Measurements from ENCODE around the gene KBTBD2.
"Not testable (repeated sequence)": the region's sequence is repeated elsewhere in the genome, so short reads cannot be mapped to it uniquely, and the experiment has no call there.

KBTBD2 gene

DNA sequence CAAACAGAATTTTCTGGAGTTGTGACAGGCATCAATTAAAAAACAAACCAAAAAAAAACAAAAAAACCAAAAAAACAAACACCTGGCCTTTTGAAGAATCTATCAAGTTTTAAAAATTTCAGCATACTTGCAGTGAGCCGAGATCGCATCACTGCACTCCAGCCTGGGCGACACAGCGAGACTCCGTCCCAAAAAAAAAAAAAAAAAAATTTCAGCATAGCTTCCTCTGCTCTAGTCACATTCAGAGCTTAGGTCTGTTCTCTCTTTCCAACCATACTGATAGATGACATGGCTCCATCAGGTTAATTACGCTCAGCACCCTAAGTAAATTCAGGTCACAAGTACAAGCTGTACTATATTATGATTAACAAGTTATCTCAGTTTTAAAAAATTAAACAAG lies 3.1 kb downstream of the KBTBD2 start:
- TF ChIP-seq, protein P1, sequence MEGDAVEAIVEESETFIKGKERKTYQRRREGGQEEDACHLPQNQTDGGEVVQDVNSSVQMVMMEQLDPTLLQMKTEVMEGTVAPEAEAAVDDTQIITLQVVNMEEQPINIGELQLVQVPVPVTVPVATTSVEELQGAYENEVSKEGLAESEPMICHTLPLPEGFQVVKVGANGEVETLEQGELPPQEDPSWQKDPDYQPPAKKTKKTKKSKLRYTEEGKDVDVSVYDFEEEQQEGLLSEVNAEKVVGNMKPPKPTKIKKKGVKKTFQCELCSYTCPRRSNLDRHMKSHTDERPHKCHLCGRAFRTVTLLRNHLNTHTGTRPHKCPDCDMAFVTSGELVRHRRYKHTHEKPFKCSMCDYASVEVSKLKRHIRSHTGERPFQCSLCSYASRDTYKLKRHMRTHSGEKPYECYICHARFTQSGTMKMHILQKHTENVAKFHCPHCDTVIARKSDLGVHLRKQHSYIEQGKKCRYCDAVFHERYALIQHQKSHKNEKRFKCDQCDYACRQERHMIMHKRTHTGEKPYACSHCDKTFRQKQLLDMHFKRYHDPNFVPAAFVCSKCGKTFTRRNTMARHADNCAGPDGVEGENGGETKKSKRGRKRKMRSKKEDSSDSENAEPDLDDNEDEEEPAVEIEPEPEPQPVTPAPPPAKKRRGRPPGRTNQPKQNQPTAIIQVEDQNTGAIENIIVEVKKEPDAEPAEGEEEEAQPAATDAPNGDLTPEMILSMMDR (conservative IDR thresholded peaks at IDR 0.05; ENCODE audit: low read depth): no peak
- DNase-seq (ENCODE audit: low spot score): no peak
- ChIA-PET POLR2A (ENCODE audit: low non-redundant PET) (interaction anchor here (0.6 kb wide), 1 partner anchor 174 kb away, joined by 3 read pairs; the partner anchor contains the start of gene NT5C3A), CTCF (interaction anchor here (0.6 kb wide), 1 partner anchor 92 kb away, joined by 4 read pairs; no protein-coding TSS in a partner anchor)
- H3K27ac ChIP-seq: no peak overlapping the region

DNA sequence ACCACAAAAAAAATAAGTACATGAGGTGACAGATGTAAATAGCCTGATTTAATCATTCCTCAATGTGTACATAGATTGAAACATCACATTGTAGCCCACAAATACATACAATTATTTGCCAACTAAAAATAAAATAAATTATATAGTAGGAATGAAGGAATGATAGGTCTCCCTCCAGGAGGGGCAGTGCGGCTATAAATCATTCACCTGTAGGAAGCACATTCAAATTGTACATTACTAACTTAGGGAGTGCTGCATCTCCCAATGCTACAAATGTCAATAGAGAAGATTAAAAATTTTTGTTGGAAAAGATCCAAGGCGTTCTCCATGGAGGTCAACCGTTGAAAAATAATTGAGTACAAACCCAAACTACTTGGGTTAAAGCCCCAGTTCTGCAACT lies 4.2 kb downstream of the KBTBD2 start:
- H3K27ac ChIP-seq: no peak overlapping the region
- ChIA-PET CTCF (no interaction called here), POLR2A (ENCODE audit: low non-redundant PET) (no interaction called here)
- DNase-seq (ENCODE audit: low spot score): no peak
- TF ChIP-seq, protein P1 (conservative IDR thresholded peaks at IDR 0.05; ENCODE audit: low read depth): no peak

DNA sequence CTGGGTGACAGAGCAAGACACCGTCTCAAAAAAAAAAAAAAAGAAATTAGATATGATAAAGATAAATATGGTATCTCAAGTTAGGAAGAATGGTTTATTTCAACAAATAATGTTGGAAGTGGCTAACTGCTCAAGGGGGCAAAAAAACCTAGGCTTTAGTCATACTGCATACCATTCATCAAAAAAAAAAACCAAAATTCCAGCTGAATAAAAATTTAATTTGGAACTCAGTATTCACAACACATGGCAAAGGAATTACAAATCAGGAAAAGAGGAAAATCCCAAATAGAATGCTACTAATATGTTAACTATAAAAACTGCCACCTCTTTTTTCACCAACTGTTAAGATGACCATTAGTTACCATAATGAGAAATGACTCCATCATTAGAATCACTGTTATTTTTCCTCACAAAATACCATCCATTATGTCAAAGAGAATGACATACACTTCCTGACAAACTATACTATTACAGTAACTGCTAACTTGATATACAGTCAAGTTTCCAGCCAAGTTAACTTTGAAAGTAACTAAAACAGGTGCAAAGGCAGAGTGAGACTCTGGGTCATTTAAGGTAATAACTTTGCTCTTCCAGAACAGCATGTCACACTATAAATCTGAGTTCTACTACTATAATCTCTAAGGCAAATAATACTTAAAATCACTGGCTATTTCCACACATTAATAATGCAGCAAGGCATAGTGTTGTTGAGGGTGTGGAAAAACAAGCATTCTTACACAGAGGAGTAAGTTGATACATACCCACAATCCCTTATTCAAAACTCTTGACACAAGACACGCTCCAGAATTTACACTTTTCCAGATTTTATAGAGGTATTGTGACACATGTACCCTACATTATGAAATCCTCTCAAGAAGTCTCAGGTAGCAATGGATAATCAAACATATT lies 10.2 kb downstream of the KBTBD2 start:
- ChIA-PET CTCF (no interaction called here), POLR2A (ENCODE audit: low non-redundant PET) (no interaction called here)
- DNase-seq (ENCODE audit: low spot score): no peak

DNA sequence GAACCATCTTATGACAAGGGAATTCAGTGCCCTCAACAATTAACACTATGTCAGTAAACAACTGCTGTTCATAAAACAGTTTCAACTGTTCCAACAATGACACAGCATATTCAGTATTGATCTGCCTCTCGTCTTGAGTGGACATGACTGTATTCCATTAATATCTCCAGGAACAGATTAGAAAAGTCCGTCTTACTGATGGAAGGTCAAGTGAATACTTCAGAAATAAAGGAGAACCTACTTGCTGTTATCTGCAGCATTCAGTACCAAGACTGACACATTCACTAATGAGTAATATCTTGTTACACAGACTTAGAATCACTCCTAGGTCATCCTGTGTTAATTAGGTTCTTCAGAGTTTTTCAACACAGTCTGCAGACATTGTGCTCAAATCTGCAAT lies 12.1 kb downstream of the KBTBD2 start:
- POLR2A ChIA-PET (ENCODE audit: low non-redundant PET): no interaction called here
- no peak overlapping the region for H3K27ac ChIP-seq
- CTCF ChIA-PET: no interaction called here
- no peak for DNase-seq (ENCODE audit: low spot score)
- TF ChIP-seq, protein P1 (conservative IDR thresholded peaks at IDR 0.05; ENCODE audit: low read depth): no peak

More for the DNA sequence above, 10.2 kb downstream of the KBTBD2 start:
- H3K27ac ChIP-seq: no peak overlapping the region
- TF ChIP-seq, protein P1 (conservative IDR thresholded peaks at IDR 0.05; ENCODE audit: low read depth): no peak

DNA sequence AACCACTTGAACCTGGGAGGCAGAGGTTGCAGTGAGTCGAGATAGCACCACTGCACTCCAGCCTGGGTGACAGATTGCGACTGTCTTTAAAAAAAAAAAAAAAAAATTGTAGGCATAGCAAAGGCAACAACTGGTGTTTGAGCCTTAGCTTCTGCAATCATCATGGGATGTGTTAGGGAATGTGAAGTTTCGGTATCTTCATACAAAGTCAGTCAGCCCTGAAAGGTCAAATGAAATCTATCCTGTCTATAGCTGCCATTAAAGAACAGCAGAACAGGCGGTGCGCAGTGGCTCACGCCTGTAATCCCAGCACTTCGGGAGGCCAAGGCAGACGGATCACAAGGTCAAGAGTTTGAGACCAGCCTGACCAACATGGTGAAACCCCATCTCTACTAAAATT lies 13.5 kb downstream of the KBTBD2 start:
- POLR2A ChIA-PET (ENCODE audit: low non-redundant PET); H3K27ac ChIP-seq; DNase-seq (ENCODE audit: low spot score): not testable (repeated sequence)
- CTCF ChIA-PET: interaction anchor here (0.6 to 0.7 kb wide), 2 partner anchors 12 to 59 kb away, joined by 3 to 4 read pairs; no protein-coding TSS in a partner anchor

DNA sequence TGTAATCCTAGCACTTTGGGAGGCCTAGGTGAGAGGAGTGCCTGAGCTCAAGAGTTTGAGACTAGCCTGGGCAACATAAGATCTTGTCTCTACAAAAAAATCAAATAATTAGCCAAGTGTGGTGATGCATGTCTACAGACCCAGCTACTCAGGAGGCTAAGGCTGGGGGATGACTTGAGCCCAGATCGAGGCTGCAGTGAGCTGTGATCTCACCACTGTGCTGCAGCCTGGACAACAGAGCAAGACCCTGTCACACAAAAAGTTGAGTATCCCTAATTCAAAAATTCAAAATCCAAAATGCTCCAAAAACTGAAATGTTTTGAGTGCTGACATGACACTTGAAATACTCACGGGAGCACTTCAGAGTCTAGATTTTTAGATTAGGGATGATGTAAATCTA lies 19.1 kb downstream of the KBTBD2 start:
- CTCF ChIA-PET: interaction anchor here (0.7 kb wide), 1 partner anchor 35 kb away, joined by 3 read pairs; no protein-coding TSS in a partner anchor
- POLR2A ChIA-PET (ENCODE audit: low non-redundant PET): no interaction called here
- H3K27ac ChIP-seq: no peak overlapping the region
- no peak for DNase-seq (ENCODE audit: low spot score)
- TF ChIP-seq, protein P1 (conservative IDR thresholded peaks at IDR 0.05; ENCODE audit: low read depth): no peak
